Stomach smooth muscle (tissue), 2 donors: ENCODE measurements around the gene OSCP1.
"Not testable (repeated sequence)": the region's sequence is repeated elsewhere in the genome, so short reads cannot be mapped to it uniquely, and the experiment has no call there.

Experiments
- H3K27ac ChIP-seq: one replicate; pipeline ENCODE4 v1.7.0; 2013; ENCODE audit warnings: mild to moderate bottlenecking, low read length, inconsistent platforms
- H3K27me3 ChIP-seq, 2 donors: one replicate each; pipeline ENCODE4 v1.7.0; 2013; ENCODE audit warnings: low read length in 2 of 2; ENCODE audit not compliant: insufficient read depth in 2 of 2, control insufficient read depth in 1 of 2
- H3K36me3 ChIP-seq, 2 donors: one replicate each; pipeline ENCODE4 v1.7.0; 2013; ENCODE audit warnings: low read length in 2 of 2; ENCODE audit not compliant: control insufficient read depth in 2 of 2, insufficient read depth in 2 of 2
- H3K4me1 ChIP-seq: one replicate; pipeline ENCODE4 v1.7.0; 2013; ENCODE audit warnings: low read length; ENCODE audit not compliant: control insufficient read depth, insufficient read depth
- H3K4me3 ChIP-seq, 2 donors: one replicate each; pipeline ENCODE4 v1.7.0; 2013; ENCODE audit warnings: low read length in 2 of 2
- H3K9ac ChIP-seq, 2 donors: one replicate each; pipeline ENCODE4 v1.7.0; 2013; ENCODE audit warnings: low read length in 2 of 2, mild to moderate bottlenecking in 1 of 2
- H3K9me3 ChIP-seq, 2 donors: one replicate each; pipeline ENCODE4 v1.7.0; 2013; ENCODE audit warnings: low read length in 2 of 2; ENCODE audit not compliant: control insufficient read depth in 2 of 2
- donor health status: healthy.
- donor health status: Pancreatic carcinoma.

Gene OSCP1

GRCh38 chr1:36484099-36484498 is 33.8 kb upstream of the OSCP1 start:
- Histone ChIP-seq H3K36me3 (no peaks in the 10 kb centered on the region), H3K27me3 (peaks cover 0 to 16% of the 10 kb centered on the region in 2 donors), H3K9ac (no peak overlapping the region), H3K4me1 (no peaks in the 10 kb centered on the region), H3K9me3 (no peaks in the 10 kb centered on the region), H3K4me3 (no peak overlapping the region), H3K27ac (no peak overlapping the region)

- Histone ChIP-seq H3K27me3 (peaks cover 0 to 18% of the 10 kb centered on the region in 2 donors), H3K27ac (no peak within 1 kb of the TSS), H3K4me1 (no peaks in the 10 kb centered on the region), H3K9me3 (no peaks in the 10 kb centered on the region), H3K9ac (no peak within 1 kb of the TSS), H3K36me3 (no peaks in the 10 kb centered on the region), H3K4me3 (no peak within 1 kb of the TSS)
Observed at GRCh38 chr1:36482724-36483388, 32.6 kb upstream of the OSCP1 start, which contains the start of gene CSF3R. Gene CSF3R (minus strand): TSS chr1:36482913. CDS start chr1:36479496, 3,417 bp downstream.

- no peaks in the 10 kb centered on the region for H3K4me1 ChIP-seq
- H3K36me3 ChIP-seq = no peaks in the 10 kb centered on the region
- no peak overlapping the region for H3K9ac ChIP-seq
- H3K27me3 ChIP-seq = peaks cover 0 to 18% of the 10 kb centered on the region in 2 donors
- H3K9me3 ChIP-seq = no peaks in the 10 kb centered on the region
- no peak overlapping the region for H3K27ac ChIP-seq
- no peak overlapping the region for H3K4me3 ChIP-seq
Observed at GRCh38 chr1:36481771-36482723, 31.8 kb upstream of the OSCP1 start.

- Histone ChIP-seq H3K4me1 (no peaks in the 10 kb centered on the region), H3K4me3 (no peak overlapping the region), H3K9ac (no peak overlapping the region), H3K36me3 (no peaks in the 10 kb centered on the region), H3K27ac (no peak overlapping the region), H3K9me3 (no peaks in the 10 kb centered on the region), H3K27me3 (peaks cover 0 to 14% of the 10 kb centered on the region in 2 donors)
Observed at GRCh38 chr1:36481091-36481490, 30.8 kb upstream of the OSCP1 start.

GRCh38 chr1:36480161-36480560 is 29.9 kb upstream of the OSCP1 start:
- Histone ChIP-seq H3K36me3 (no peaks in the 10 kb centered on the region), H3K27me3 (peaks cover 0 to 15% of the 10 kb centered on the region in 2 donors), H3K27ac (no peak overlapping the region), H3K4me1 (no peaks in the 10 kb centered on the region), H3K4me3 (no peak overlapping the region), H3K9ac (no peak overlapping the region), H3K9me3 (no peaks in the 10 kb centered on the region)

- Histone ChIP-seq H3K9me3 (no peaks in the 10 kb centered on the region), H3K4me3 (no peak overlapping the region), H3K4me1 (no peaks in the 10 kb centered on the region), H3K27me3 (peaks cover 0 to 15% of the 10 kb centered on the region in 2 donors), H3K36me3 (no peaks in the 10 kb centered on the region), H3K9ac (no peak overlapping the region), H3K27ac (no peak overlapping the region)
Observed at GRCh38 chr1:36479505-36480051, 29.3 kb upstream of the OSCP1 start.

- H3K9me3 ChIP-seq, H3K36me3 ChIP-seq, H3K4me1 ChIP-seq, H3K27ac ChIP-seq, H3K4me3 ChIP-seq, H3K9ac ChIP-seq: not testable (repeated sequence)
- peaks cover 0 to 15% of the 10 kb centered on the region in 2 donors for H3K27me3 ChIP-seq
Observed at GRCh38 chr1:36477615-36478014, 27.4 kb upstream of the OSCP1 start.

- Histone ChIP-seq H3K9ac (no peak overlapping the region), H3K36me3 (no peaks in the 10 kb centered on the region), H3K4me3 (no peak overlapping the region), H3K9me3 (no peaks in the 10 kb centered on the region), H3K27me3 (peaks cover 0 to 15% of the 10 kb centered on the region in 2 donors), H3K4me1 (no peaks in the 10 kb centered on the region), H3K27ac (no peak overlapping the region)
Observed at GRCh38 chr1:36476945-36477344, 26.7 kb upstream of the OSCP1 start.

- no peaks in the 10 kb centered on the region for H3K4me1 ChIP-seq
- H3K4me3 ChIP-seq = no peak overlapping the region
- H3K9ac ChIP-seq = no peak overlapping the region
- H3K27ac ChIP-seq = no peak overlapping the region
- no peaks in the 10 kb centered on the region for H3K9me3 ChIP-seq
- no peaks in the 10 kb centered on the region for H3K36me3 ChIP-seq
- peaks cover 0 to 15% of the 10 kb centered on the region in 2 donors for H3K27me3 ChIP-seq
Observed at GRCh38 chr1:36475910-36476604, 25.8 kb upstream of the OSCP1 start.

GRCh38 chr1:36475341-36475740 is 25.1 kb upstream of the OSCP1 start:
- H3K36me3 ChIP-seq = no peaks in the 10 kb centered on the region
- H3K27ac ChIP-seq = no peak overlapping the region
- H3K9ac ChIP-seq = no peak overlapping the region

More at GRCh38 chr1:36475341-36475740, 25.1 kb upstream of the OSCP1 start:
- Histone ChIP-seq H3K9me3 (no peaks in the 10 kb centered on the region), H3K4me1 (no peaks in the 10 kb centered on the region), H3K4me3 (no peak overlapping the region), H3K27me3 (peaks cover 0 to 12% of the 10 kb centered on the region in 2 donors)
